ENCODE measurements around the gene GDE1. TPM values are rescaled to one million over a fixed set of nuclear protein-coding genes. Genes with fewer than 3 reads are reported as not detected.
A peak's percentile ranks its signal among the peaks of the same experiment; 100 is the strongest.

Gene GDE1
- total and polyA plus RNA-seq, 9 of the 15 experiments (the other 6 are each of a cell fraction or from before 2014, with no cell fraction given), result 18.8 to 40.5 (median 22.3) TPM

DNA sequence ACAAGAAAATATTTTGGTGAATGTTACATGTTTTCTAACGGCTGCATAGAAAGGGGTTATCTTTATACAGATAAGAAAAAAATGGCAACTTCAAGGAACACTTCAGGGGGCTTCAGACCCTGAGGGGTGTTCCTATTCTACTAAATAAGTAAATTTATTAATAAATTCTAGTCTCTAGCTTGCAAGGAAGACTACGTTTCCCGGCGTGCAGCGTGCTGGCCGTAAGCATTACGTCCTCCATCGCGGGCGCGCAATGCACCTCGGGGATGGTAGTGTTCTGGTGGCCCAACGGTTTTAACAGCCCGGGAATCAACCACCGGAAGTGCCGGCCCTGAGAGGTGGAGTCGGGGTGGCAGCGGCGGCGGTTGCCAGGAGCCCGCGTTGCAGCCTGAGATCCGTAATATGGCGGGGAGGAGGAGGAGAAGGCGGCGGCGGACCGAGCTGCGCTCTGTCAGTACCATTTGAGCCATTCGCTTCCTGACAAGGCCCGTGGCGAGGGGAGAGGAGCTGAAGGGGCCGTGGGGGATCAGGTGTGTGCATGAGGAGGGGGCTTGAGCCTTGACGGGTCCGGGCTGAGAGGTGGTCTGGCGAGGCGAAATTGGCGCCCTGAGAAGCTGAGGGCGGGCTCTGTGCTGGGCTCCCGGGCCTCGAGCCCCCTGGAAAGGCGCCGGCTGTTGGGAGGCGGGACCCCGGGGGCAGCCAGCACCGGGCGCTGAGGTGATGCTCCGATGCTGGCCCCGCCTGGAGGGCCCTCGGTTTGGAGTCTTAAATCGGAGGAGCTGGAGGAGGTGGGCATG lies 1.9 kb upstream of the GDE1 start, which contains the start of gene CCP110 (continued):
- TF ChIP-seq SETDB1 (IDR thresholded peaks at IDR 0.05; ENCODE audit: low read length) (no peak), PRMT5 (CRISPR knock-in tag; IDR thresholded peaks at IDR 0.05) (no peak), HNRNPLL (IDR thresholded peaks at IDR 0.05; ENCODE audit: low read depth, low read length, poor library complexity, severe bottlenecking) (peak; percentile 52), AFF4 (CRISPR knock-in tag; IDR thresholded peaks at IDR 0.05) (no peak), CREB5 (CRISPR knock-in tag; IDR thresholded peaks at IDR 0.05) (no peak), RHOXF2B (CRISPR knock-in tag; conservative IDR thresholded peaks at IDR 0.05) (no peak), KLF13 (tag; IDR thresholded peaks at IDR 0.05; ENCODE audit: borderline replicate concordance, low read depth) (no peak), HDGF (IDR thresholded peaks at IDR 0.05) (no peak), PCBP1 (IDR thresholded peaks at IDR 0.05; ENCODE audit: low read depth, low read length, poor library complexity, severe bottlenecking) (no peak), CSDE1 (IDR thresholded peaks at IDR 0.05) (peak in 1 of 2 experiments; percentile 51; a peak in 1 of 4 replicates), BMI1 (IDR thresholded peaks at IDR 0.05; ENCODE audit: low read length) (peak; percentile 43; the same call in 1 of the 2 replicates), SAP30 (IDR thresholded peaks at IDR 0.05; ENCODE audit: borderline replicate concordance, insufficient read depth, low read depth, low read length, poor library complexity, severe bottlenecking) (peak; percentile 90), TEAD1 (CRISPR knock-in tag; IDR thresholded peaks at IDR 0.05) (no peak; a peak in 2 of 4 replicates), LCOR (CRISPR knock-in tag; IDR thresholded peaks at IDR 0.05) (no peak), BRF1 (IDR thresholded peaks at IDR 0.05; ENCODE audit: borderline replicate concordance, extremely low read depth, insufficient read length) (no peak), MAFG (tag; conservative IDR thresholded peaks at IDR 0.05) (no peak), CCAR2 (IDR thresholded peaks at IDR 0.05; ENCODE audit: low read depth, low read length) (no peak)
- TF ChIP-seq, protein P1, sequence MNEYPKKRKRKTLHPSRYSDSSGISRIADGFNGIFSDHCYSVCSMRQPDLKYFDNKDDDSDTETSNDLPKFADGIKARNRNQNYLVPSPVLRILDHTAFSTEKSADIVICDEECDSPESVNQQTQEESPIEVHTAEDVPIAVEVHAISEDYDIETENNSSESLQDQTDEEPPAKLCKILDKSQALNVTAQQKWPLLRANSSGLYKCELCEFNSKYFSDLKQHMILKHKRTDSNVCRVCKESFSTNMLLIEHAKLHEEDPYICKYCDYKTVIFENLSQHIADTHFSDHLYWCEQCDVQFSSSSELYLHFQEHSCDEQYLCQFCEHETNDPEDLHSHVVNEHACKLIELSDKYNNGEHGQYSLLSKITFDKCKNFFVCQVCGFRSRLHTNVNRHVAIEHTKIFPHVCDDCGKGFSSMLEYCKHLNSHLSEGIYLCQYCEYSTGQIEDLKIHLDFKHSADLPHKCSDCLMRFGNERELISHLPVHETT (CRISPR knock-in tag; conservative IDR thresholded peaks at IDR 0.05 in 1 of 2, IDR thresholded peaks at IDR 0.05 in 1 of 2), result peak in 1 of 2 experiments; percentile 82; a peak in 2 of 4 replicates
